ENCODE measurements around the gene DNMBP. TPM values are rescaled to one million over a fixed set of nuclear protein-coding genes. Genes with fewer than 3 reads are reported as not detected.

Gene DNMBP
- total RNA-seq, 1 donor = 13.0 TPM

DNA sequence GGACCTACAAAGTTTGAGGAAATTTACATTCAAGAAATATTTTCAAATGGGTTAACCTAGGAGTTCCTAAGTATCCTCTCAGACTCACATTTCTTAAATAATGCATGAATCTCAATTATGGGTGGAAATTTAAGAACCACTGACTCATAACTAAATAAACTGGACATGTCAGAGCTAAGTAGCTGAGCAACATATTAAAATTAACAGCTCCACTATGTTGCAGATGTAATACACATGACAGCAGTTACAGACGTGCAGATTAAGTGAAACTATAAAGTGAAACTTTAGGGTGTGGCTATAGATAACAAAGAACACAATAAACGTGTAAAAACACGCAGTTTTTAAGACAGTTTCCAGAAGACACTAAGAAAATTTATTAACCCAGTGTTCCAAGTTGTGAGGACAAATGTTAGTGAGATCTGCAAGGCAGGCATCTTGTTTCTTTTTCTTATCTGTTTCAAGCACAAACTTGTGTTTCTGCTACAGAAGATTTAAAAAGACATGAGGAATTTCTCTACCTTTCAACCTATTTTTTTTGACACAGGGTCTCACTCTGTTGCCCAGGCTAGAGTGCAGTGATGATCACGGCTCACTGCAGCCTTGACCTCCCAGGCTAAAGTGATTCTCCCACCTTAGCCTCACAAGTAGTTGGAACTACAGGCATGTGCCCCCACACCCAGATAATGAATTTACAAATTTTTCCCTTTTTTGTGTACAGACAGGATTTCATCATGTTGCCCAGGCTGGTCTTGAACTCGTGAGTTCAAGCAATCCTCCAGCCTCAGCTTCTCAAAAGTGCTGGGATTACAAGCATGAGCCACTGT lies 25.3 kb downstream of the DNMBP start:
- Histone ChIP-seq H3K27me3 (ENCODE audit: insufficient read depth, low read length) (no peaks in the 10 kb centered on the region), H3K36me3 (ENCODE audit: insufficient read depth, low read length) (no peaks in the 10 kb centered on the region), H3K4me3 (ENCODE audit: insufficient read depth, low read length) (peak overlapping the region; percentile 11), H3K4me1 (ENCODE audit: insufficient read depth, low read length) (peaks cover 17% of the 10 kb centered on the region), H4K20me1 (ENCODE audit: insufficient read depth, low read length) (no peaks in the 10 kb centered on the region), H3K27ac (ENCODE audit: low read depth, low read length) (peak overlapping the region; percentile 65), H3K9me3 (ENCODE audit: low read depth, low read length) (no peaks in the 10 kb centered on the region), H3K4me2 (ENCODE audit: insufficient read depth, low read length) (peak overlapping the region; percentile 60), H2AFZ (ENCODE audit: low read length) (no peak overlapping the region), H3K79me2 (ENCODE audit: insufficient read depth, low read length) (peaks cover 97% of the 10 kb centered on the region)
- TF ChIP-seq, protein P1, sequence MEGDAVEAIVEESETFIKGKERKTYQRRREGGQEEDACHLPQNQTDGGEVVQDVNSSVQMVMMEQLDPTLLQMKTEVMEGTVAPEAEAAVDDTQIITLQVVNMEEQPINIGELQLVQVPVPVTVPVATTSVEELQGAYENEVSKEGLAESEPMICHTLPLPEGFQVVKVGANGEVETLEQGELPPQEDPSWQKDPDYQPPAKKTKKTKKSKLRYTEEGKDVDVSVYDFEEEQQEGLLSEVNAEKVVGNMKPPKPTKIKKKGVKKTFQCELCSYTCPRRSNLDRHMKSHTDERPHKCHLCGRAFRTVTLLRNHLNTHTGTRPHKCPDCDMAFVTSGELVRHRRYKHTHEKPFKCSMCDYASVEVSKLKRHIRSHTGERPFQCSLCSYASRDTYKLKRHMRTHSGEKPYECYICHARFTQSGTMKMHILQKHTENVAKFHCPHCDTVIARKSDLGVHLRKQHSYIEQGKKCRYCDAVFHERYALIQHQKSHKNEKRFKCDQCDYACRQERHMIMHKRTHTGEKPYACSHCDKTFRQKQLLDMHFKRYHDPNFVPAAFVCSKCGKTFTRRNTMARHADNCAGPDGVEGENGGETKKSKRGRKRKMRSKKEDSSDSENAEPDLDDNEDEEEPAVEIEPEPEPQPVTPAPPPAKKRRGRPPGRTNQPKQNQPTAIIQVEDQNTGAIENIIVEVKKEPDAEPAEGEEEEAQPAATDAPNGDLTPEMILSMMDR (IDR thresholded peaks at IDR 0.05; ENCODE audit: extremely low read depth, low read depth, low read length) = no peak
- DNase-seq (ENCODE audit: insufficient read length, low spot score, missing footprints) = peak; percentile 84

DNA sequence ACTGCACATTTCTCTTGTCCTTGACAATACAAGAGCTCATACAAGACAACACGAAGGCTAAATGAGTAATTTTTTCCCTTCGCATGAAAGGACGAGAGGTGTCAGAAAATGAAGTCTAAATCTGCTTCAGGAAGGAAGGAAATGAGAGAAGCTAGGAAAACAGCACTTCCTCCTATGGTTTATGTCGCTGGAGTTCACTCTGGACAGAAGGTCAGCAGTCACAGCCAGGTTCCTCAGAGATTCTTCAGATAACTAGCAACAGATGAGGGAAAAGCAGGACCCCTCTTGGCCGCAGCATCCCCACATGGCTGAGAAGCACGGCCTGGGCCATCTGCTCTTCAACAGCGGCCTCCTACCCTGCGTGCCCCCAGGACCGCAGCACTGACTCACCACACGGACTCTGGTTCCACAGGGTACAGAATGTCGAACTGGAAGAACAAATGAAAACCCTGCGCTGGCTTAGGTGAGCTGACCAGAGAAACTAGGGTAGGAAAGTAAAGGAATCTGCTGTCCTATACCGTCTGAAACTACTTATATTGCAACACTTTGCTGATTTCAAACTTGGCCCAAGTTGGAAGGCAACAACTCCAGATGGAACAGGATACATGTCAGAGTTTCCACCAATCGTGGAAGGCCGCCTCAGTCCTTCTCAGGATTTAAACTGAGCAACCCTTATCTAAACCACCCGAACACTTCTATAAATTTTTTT lies 26.3 kb downstream of the DNMBP start:
- H3K36me3 ChIP-seq (ENCODE audit: insufficient read depth, low read length) = no peaks in the 10 kb centered on the region
- TF ChIP-seq, protein P1 (IDR thresholded peaks at IDR 0.05; ENCODE audit: extremely low read depth, low read depth, low read length) = no peak
- DNase-seq (ENCODE audit: insufficient read length, low spot score, missing footprints) = peak; percentile 49
- H3K79me2 ChIP-seq (ENCODE audit: insufficient read depth, low read length) = peaks cover 98% of the 10 kb centered on the region
- no peaks in the 10 kb centered on the region for H3K27me3 ChIP-seq (ENCODE audit: insufficient read depth, low read length)
- H3K4me2 ChIP-seq (ENCODE audit: insufficient read depth, low read length) = peak overlapping the region; percentile 0
- peak overlapping the region; percentile 65 for H3K27ac ChIP-seq (ENCODE audit: low read depth, low read length)
- no peak overlapping the region for H3K4me3 ChIP-seq (ENCODE audit: insufficient read depth, low read length)
- H3K9me3 ChIP-seq (ENCODE audit: low read depth, low read length) = no peaks in the 10 kb centered on the region
- no peak overlapping the region for H2AFZ ChIP-seq (ENCODE audit: low read length)
- peaks cover 19% of the 10 kb centered on the region for H3K4me1 ChIP-seq (ENCODE audit: insufficient read depth, low read length)
- H4K20me1 ChIP-seq (ENCODE audit: insufficient read depth, low read length) = no peaks in the 10 kb centered on the region

DNA sequence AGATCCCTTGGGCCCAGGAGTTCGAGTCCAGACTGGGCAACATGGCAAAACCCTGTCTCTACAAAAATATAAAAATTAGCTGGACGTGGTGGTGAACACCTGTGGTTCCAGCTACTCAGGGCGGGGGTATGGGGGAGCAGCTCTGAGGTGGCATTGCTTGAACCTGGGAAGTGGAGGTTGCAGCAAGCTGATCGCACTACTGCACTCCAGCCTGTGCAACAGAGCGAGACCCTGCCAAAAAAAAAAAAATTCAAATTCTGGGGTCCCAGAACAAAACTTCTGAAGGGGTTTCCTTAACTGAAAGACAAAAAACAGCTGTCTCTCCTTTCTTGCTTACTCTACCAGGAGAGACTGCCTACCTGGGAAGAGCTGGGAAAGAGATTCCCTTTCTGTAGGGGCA lies 27.0 kb downstream of the DNMBP start:
- no peak overlapping the region for H3K4me2 ChIP-seq (ENCODE audit: insufficient read depth, low read length)
- peaks cover 26% of the 10 kb centered on the region for H3K4me1 ChIP-seq (ENCODE audit: insufficient read depth, low read length)
- no peaks in the 10 kb centered on the region for H3K27me3 ChIP-seq (ENCODE audit: insufficient read depth, low read length)
- no peaks in the 10 kb centered on the region for H3K36me3 ChIP-seq (ENCODE audit: insufficient read depth, low read length)
- H3K79me2 ChIP-seq (ENCODE audit: insufficient read depth, low read length) = peaks cover 98% of the 10 kb centered on the region
- no peak overlapping the region for H2AFZ ChIP-seq (ENCODE audit: low read length)
- no peak for DNase-seq (ENCODE audit: insufficient read length, low spot score, missing footprints)
- H3K4me3 ChIP-seq (ENCODE audit: insufficient read depth, low read length) = no peak overlapping the region
- no peaks in the 10 kb centered on the region for H4K20me1 ChIP-seq (ENCODE audit: insufficient read depth, low read length)
- no peaks in the 10 kb centered on the region for H3K9me3 ChIP-seq (ENCODE audit: low read depth, low read length)
- TF ChIP-seq, protein P1 (IDR thresholded peaks at IDR 0.05; ENCODE audit: extremely low read depth, low read depth, low read length) = no peak
- H3K27ac ChIP-seq (ENCODE audit: low read depth, low read length) = peak overlapping the region; percentile 65

All from osteoblast (primary cell).